ENCODE measurements around the gene NAV3. TPM values are rescaled to one million over a fixed set of nuclear protein-coding genes. Genes with fewer than 3 reads are reported as not detected.

NAV3 gene
- total and polyA plus RNA-seq, 11 donors = 1.1 to 18.0 (median 5.8) TPM

- intact Hi-C loops (cut with DNase I) = no loop called here
- ATAC-seq (no peak), DNase-seq (no peak)
- H3K4me3 ChIP-seq = no peak overlapping the region
- no peak overlapping the region for H3K27ac ChIP-seq
- no peaks in the 10 kb centered on the region for H3K9me3 ChIP-seq
- no peaks in the 10 kb centered on the region for H3K27me3 ChIP-seq
- no peak for TF ChIP-seq POLR2A (IDR thresholded peaks at IDR 0.05)
- TF ChIP-seq, protein P1, sequence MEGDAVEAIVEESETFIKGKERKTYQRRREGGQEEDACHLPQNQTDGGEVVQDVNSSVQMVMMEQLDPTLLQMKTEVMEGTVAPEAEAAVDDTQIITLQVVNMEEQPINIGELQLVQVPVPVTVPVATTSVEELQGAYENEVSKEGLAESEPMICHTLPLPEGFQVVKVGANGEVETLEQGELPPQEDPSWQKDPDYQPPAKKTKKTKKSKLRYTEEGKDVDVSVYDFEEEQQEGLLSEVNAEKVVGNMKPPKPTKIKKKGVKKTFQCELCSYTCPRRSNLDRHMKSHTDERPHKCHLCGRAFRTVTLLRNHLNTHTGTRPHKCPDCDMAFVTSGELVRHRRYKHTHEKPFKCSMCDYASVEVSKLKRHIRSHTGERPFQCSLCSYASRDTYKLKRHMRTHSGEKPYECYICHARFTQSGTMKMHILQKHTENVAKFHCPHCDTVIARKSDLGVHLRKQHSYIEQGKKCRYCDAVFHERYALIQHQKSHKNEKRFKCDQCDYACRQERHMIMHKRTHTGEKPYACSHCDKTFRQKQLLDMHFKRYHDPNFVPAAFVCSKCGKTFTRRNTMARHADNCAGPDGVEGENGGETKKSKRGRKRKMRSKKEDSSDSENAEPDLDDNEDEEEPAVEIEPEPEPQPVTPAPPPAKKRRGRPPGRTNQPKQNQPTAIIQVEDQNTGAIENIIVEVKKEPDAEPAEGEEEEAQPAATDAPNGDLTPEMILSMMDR (IDR thresholded peaks at IDR 0.05) = no peak
- no peaks in the 10 kb centered on the region for H3K4me1 ChIP-seq
- no peaks in the 10 kb centered on the region for H3K36me3 ChIP-seq
These were observed 52.0 kb downstream of the NAV3 start for GRCh38 chr12:77882709-77883108.

DNA sequence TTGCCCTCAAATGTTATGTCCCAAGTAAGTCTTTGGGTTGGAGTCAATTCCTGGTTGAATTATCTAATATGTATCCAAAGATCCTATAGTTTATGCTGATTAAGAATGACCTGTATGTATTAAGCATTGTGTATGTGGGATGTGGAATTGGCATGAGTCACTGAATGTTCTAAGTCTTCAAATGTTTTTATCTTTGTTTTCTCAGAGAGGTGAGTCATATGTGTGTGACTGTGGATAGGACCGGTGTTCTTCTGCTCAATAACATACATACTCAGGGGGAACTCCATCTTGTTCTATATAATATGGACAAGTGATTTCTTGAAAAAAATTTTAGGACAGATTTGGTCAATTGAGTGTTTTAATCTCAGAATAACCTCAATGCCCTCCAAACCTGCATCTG lies 57.9 kb downstream of the NAV3 start:
- intact Hi-C loops (cut with DNase I) = no loop called here
- WGBS, 4 donors = 69 to 80% (median 76%) methylated on average over 1 of the region's 1 CpG
- ATAC-seq = no peak
- Histone ChIP-seq H3K36me3 (no peaks in the 10 kb centered on the region), H3K9me3 (no peaks in the 10 kb centered on the region), H3K4me1 (peaks cover 0 to 4% (median 0%) of the 10 kb centered on the region in 12 donors), H3K4me3 (no peak overlapping the region), H3K27ac (no peak overlapping the region), H3K27me3 (no peaks in the 10 kb centered on the region)
- TF ChIP-seq, protein P1 (IDR thresholded peaks at IDR 0.05) = no peak
- no peak for TF ChIP-seq POLR2A (IDR thresholded peaks at IDR 0.05)
- DNase-seq = no peak

DNA sequence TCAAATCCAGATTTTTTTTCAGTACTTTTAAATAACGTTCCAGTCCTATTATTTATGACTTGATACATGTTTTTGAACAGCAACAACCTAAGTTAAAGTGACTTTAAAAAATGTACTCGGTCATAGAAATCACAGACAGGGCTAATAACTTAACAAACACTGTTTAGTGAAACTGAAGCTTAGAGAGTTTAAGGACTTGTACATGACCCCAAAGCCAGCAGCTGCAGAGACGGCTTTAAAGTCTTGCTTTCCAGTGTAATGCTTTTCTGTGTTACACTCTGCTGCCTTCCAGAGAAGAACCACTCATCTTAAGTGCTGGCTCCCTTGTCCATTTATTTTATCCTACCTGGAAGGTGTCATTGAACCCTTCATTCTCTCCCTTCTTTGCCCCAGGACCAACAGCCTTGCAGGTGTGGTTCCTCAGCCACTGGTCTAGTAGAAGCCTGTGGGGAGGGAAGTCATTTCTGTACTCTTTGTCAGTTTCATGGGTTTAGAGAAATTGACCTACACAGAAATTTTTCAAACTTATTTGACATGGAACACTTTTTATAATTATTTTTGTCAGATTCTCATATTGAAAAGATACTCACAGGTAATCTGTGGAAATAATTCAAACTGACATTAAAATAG lies 60.9 kb downstream of the NAV3 start:
- TF ChIP-seq POLR2A (IDR thresholded peaks at IDR 0.05) = no peak
- TF ChIP-seq, protein P1 (IDR thresholded peaks at IDR 0.05) = no peak
- Histone ChIP-seq H3K36me3 (no peaks in the 10 kb centered on the region), H3K4me3 (no peak overlapping the region), H3K9me3 (no peaks in the 10 kb centered on the region), H3K27ac (no peak overlapping the region), H3K4me1 (peaks cover 0 to 9% (median 0%) of the 10 kb centered on the region in 12 donors), H3K27me3 (no peaks in the 10 kb centered on the region)
- DNase-seq (no peak), ATAC-seq (no peak)
- 85 to 90% (median 88%) methylated on average over 3 of the region's 3 CpGs for WGBS, 4 donors
- intact Hi-C loops (cut with DNase I) = no loop called here

GRCh38 chr12:77893918-77894317 lies 63.2 kb downstream of the NAV3 start:
- intact Hi-C loops (cut with DNase I) = no loop called here
- ATAC-seq (no peak), DNase-seq (peak in 2 of 5 donors; percentile 7 to 19)
- Histone ChIP-seq H3K4me1 (peaks cover 0 to 9% (median 0%) of the 10 kb centered on the region in 12 donors), H3K27me3 (no peaks in the 10 kb centered on the region), H3K27ac (no peak overlapping the region), H3K36me3 (no peaks in the 10 kb centered on the region), H3K9me3 (no peaks in the 10 kb centered on the region), H3K4me3 (no peak overlapping the region)
- TF ChIP-seq, protein P1 (IDR thresholded peaks at IDR 0.05) = no peak
- no peak for TF ChIP-seq POLR2A (IDR thresholded peaks at IDR 0.05)
